Nephron (organoid): ENCODE results near the gene PDZD2.
A peak's percentile ranks its signal among the peaks of the same experiment; 100 is the strongest.

Experiments
- H3K27ac Mint-ChIP-seq, 3 experiments: 2 replicates each; pipeline ENCODE4 v1.8.0; 2020; ENCODE audit warnings: mixed read lengths in 3 of 3, mild to moderate bottlenecking in 2 of 3, moderate library complexity in 1 of 3
- H3K27me3 Mint-ChIP-seq: 2 replicates; pipeline ENCODE4 v1.8.0; 2021; ENCODE audit warnings: low read depth, mild to moderate bottlenecking, moderate library complexity, mixed read lengths
- H3K36me3 Mint-ChIP-seq: 2 replicates; pipeline ENCODE4 v1.8.0; 2020; ENCODE audit warnings: low read depth, mixed read lengths
- H3K4me1 Mint-ChIP-seq: 2 replicates; pipeline ENCODE4 v1.8.0; 2020; ENCODE audit warnings: mixed read lengths
- H3K4me3 Mint-ChIP-seq, 3 experiments: 2 replicates each; pipeline ENCODE4 v1.8.0; 2020; ENCODE audit warnings: mild to moderate bottlenecking in 3 of 3, mixed read lengths in 3 of 3, moderate library complexity in 2 of 3
- H3K9me3 Mint-ChIP-seq: 2 replicates; pipeline ENCODE4 v1.8.0; 2020; ENCODE audit warnings: mixed read lengths
- TF ChIP-seq, protein P1 (sequence below), 3 experiments: fragments of 200-600 bp; sonication (generic); IDR thresholded peaks; one replicate each; pipeline ENCODE4 v1.5.0; 2021; ENCODE audit warnings: antibody characterized with exemption in 3 of 3; ENCODE audit not compliant: unreplicated experiment in 3 of 3

PDZD2 gene

DNA sequence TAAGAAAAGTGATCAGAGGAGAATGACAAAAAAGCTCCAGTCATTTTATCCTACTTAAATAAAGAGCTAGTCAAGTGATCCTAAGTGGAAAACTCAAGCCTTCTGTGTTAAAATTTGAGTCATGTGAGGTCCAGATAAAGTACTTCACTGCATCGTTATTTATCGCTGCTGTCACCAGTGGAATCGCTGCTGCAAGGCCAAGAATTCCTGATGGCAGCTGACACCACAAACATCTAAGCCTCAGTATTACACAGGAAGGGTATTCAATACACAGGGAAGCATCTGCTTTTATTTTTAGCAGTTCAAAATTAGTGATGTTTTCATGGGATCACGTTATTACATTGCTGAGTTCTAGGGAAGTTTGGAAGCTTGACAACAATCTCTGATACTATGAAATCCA is 344.9 kb downstream of the PDZD2 start:
- TF ChIP-seq, protein P1, sequence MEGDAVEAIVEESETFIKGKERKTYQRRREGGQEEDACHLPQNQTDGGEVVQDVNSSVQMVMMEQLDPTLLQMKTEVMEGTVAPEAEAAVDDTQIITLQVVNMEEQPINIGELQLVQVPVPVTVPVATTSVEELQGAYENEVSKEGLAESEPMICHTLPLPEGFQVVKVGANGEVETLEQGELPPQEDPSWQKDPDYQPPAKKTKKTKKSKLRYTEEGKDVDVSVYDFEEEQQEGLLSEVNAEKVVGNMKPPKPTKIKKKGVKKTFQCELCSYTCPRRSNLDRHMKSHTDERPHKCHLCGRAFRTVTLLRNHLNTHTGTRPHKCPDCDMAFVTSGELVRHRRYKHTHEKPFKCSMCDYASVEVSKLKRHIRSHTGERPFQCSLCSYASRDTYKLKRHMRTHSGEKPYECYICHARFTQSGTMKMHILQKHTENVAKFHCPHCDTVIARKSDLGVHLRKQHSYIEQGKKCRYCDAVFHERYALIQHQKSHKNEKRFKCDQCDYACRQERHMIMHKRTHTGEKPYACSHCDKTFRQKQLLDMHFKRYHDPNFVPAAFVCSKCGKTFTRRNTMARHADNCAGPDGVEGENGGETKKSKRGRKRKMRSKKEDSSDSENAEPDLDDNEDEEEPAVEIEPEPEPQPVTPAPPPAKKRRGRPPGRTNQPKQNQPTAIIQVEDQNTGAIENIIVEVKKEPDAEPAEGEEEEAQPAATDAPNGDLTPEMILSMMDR (IDR thresholded peaks at IDR 0.05; ENCODE audit: unreplicated experiment in 3 of 3), result no peak
- Mint-ChIP-seq H3K9me3 (peaks cover 6% of the 10 kb centered on the region), H3K27me3 (peaks cover 5% of the 10 kb centered on the region), H3K27ac (no peak overlapping the region), H3K4me3 (no peak overlapping the region), H3K4me1 (peaks cover 46% of the 10 kb centered on the region), H3K36me3 (peaks cover 13% of the 10 kb centered on the region)

DNA sequence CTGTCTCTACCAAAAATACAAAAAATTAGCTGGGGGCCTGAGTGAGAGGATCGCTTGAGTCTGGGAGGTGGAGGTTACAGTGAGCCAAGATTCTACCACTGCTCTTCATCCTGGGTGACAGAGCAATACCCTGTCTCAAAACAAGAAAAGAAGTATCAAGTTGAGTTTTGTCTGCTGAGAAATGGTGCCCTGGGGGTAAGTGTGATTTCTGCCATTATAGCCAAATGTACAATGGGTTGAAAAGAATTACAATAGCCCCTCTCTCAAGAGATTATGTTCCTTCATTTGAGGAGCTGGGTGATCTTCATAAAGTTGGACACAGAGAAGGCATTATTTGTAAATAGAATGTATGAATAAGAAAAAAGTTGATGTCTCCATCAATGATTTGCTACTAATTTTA is 345.8 kb downstream of the PDZD2 start:
- Mint-ChIP-seq H3K27ac (peak overlapping the region in 2 of 3 experiments; percentile 10 to 14), H3K4me1 (peaks cover 43% of the 10 kb centered on the region), H3K27me3 (peaks cover 5% of the 10 kb centered on the region), H3K4me3 (no peak overlapping the region), H3K9me3 (peaks cover 6% of the 10 kb centered on the region), H3K36me3 (peaks cover 14% of the 10 kb centered on the region)
- TF ChIP-seq, protein P1 (IDR thresholded peaks at IDR 0.05; ENCODE audit: unreplicated experiment in 3 of 3), result no peak

DNA sequence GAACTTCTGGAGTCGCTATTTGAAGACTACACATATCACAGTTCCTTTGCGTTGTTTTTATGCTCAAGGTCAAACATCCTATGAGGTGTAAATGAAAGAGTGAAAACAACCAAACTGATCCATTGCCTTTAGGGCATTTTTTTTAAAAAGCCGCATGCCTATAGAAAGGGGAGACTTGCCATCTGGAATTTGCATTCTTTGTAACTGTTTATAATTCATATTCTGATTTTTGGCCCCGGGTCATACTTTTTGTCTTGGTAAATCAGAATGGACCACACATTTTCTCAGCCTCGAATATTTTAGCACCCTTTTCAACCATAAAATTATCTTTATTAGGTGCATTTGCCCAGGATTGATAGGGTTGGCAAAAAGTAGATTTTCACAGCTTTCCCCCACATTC is 347.2 kb downstream of the PDZD2 start:
- peaks cover 14% of the 10 kb centered on the region for H3K36me3 Mint-ChIP-seq
- peaks cover 44% of the 10 kb centered on the region for H3K4me1 Mint-ChIP-seq
- no peak overlapping the region for H3K27ac Mint-ChIP-seq
- no peak overlapping the region for H3K4me3 Mint-ChIP-seq
- TF ChIP-seq, protein P1 (IDR thresholded peaks at IDR 0.05; ENCODE audit: unreplicated experiment in 3 of 3), result no peak
- H3K9me3 Mint-ChIP-seq, result peaks cover 6% of the 10 kb centered on the region
- H3K27me3 Mint-ChIP-seq, result peaks cover 12% of the 10 kb centered on the region

DNA sequence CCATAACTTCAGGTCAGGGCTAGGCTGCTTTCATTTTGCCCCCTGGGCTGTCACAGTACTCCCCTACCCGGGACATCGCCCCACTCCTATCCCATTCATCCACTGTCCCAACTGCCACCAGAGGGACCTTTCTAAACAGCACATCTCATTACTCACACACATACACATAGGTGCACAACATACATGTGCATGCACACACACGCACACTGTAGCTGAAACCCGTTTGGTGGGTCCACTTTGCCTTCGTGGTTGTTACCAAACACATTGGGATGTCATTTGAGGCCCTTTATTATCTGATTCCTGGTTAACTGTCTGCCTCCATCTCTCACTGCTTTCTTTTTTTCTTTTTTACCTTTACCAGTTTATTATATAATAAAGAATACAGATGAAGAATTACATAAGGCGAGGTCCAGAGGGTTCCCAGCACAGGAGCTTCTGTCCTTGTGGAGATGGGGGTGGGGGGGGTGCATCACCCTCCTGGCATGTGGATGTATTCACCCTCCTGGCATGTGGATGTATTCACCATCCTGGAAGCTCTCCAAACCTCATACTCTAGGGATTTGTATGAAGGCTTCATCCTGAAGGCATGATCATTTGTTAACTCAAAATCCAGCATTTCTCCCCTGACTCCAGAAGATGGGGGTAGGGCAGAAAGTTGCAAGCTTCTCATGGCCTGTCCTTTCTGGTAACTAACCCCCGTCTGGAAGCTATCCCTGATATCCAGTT is 349.2 kb downstream of the PDZD2 start:
- peaks cover 34% of the 10 kb centered on the region for H3K4me1 Mint-ChIP-seq
- peaks cover 12% of the 10 kb centered on the region for H3K27me3 Mint-ChIP-seq
- no peak overlapping the region for H3K4me3 Mint-ChIP-seq

DNA sequence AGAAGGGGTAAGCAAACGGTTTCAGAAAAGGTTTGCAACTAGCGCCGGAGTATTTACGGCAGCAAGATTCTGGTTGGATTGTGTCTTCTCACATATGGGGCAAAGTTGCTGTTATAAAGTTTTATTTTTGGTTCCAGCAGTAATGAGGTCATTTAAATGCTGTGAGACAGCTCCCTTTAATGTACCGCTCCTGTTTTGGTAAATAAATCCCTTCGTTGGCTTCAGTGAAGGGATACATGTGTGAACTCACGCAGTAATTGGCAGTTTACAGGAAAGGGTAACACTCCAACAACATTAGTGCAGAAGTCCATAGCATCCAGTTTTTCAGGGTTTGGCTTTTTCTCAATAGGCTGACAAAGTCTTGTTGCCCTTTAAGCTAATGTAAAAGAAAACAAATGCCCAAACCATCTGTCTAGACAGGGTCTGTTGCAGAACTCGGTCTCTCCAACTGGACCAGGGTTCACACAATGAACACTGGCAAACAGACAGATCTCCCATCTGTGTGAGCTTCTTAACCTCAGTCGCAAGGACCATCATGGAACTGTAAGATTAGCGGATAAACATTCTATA is 351.2 kb downstream of the PDZD2 start:
- peaks cover 6% of the 10 kb centered on the region for H3K9me3 Mint-ChIP-seq
- H3K4me1 Mint-ChIP-seq, result peaks cover 22% of the 10 kb centered on the region
- TF ChIP-seq, protein P1 (IDR thresholded peaks at IDR 0.05; ENCODE audit: unreplicated experiment in 3 of 3), result no peak
- H3K36me3 Mint-ChIP-seq, result peaks cover 14% of the 10 kb centered on the region
- peaks cover 7% of the 10 kb centered on the region for H3K27me3 Mint-ChIP-seq
- H3K27ac Mint-ChIP-seq, result peak overlapping the region in 1 of 3 experiments; percentile 40
- H3K4me3 Mint-ChIP-seq, result no peak overlapping the region

More for the DNA sequence above, 349.2 kb downstream of the PDZD2 start:
- Mint-ChIP-seq H3K9me3 (peaks cover 6% of the 10 kb centered on the region), H3K27ac (no peak overlapping the region), H3K36me3 (peaks cover 14% of the 10 kb centered on the region)
- TF ChIP-seq, protein P1 (IDR thresholded peaks at IDR 0.05; ENCODE audit: unreplicated experiment in 3 of 3), result no peak
